ENCODE measurements around the gene VAT1L. TPM values are rescaled to one million over a fixed set of nuclear protein-coding genes. Genes with fewer than 3 reads are reported as not detected.

VAT1L gene
- total RNA-seq, 2 donors from 2014 or later = 0.07 TPM; not detected in 1

Other genes with a start within 250 kb of the VAT1L start
- 1 to 10 TPM; 6.5 to 8.2 TPM for gene NUDT7, start 66.0 kb upstream of the VAT1L start, total RNA-seq
- gene CLEC3A, start 234.0 kb downstream of the VAT1L start, total RNA-seq = not detected

Measured in activated T-cell treated with anti-CD3 and anti-CD28 coated beads, Interleukin-2, amount 50 U/mL, for 72 hours (primary cell).